Liver (tissue), 9 donors: Measurements from ENCODE around the gene CAMK1G. TPM values are rescaled to one million over a fixed set of nuclear protein-coding genes. Genes with fewer than 3 reads are reported as not detected.

Source experiments
- DNase-seq: peaks from one replicate; pipeline ENCODE4 v3.0.0-alpha.2; 2017; ENCODE audit warnings: low spot score
- H3K27ac ChIP-seq, 2 donors: one replicate each; pipeline ENCODE4 v1.7.0; 2013; ENCODE audit warnings: inconsistent platforms in 2 of 2, low read length in 2 of 2, control low read depth in 1 of 2, low read depth in 1 of 2, mild to moderate bottlenecking in 1 of 2
- H3K27me3 ChIP-seq, 4 donors: one replicate each; pipeline versions ENCODE4 v1.6.1 to v1.7.0; 2013; ENCODE audit warnings: low read length in 3 of 4, inconsistent platforms in 1 of 4, mild to moderate bottlenecking in 1 of 4, moderate library complexity in 1 of 4; ENCODE audit not compliant: control insufficient read depth in 4 of 4, insufficient read depth in 4 of 4
- H3K36me3 ChIP-seq, 4 donors: one replicate each; pipeline versions ENCODE4 v1.6.1 to v1.7.0; 2013; ENCODE audit warnings: low read length in 3 of 4, mild to moderate bottlenecking in 3 of 4, low read depth in 1 of 4, moderate library complexity in 1 of 4; ENCODE audit not compliant: control insufficient read depth in 4 of 4, insufficient read depth in 3 of 4
- H3K4me1 ChIP-seq, 4 donors: one replicate each; pipeline versions ENCODE4 v1.6.1 to v1.7.0; 2013; ENCODE audit warnings: low read length in 3 of 4, mild to moderate bottlenecking in 3 of 4, moderate library complexity in 1 of 4; ENCODE audit not compliant: control insufficient read depth in 4 of 4, insufficient read depth in 4 of 4
- H3K4me3 ChIP-seq, 3 donors: one replicate each; pipeline versions ENCODE4 v1.6.1 to v1.7.0; 2013; ENCODE audit warnings: low read length in 3 of 3, control low read depth in 1 of 3, low read depth in 1 of 3, mild to moderate bottlenecking in 1 of 3
- H3K9ac ChIP-seq, 2 donors: one replicate each; pipeline ENCODE4 v1.7.0; 2013; ENCODE audit warnings: low read length in 2 of 2, mild to moderate bottlenecking in 2 of 2, moderate library complexity in 2 of 2, control low read depth in 1 of 2, low read depth in 1 of 2
- H3K9me3 ChIP-seq, 4 donors: one replicate each; pipeline versions ENCODE4 v1.6.1 to v1.7.0; 2013; ENCODE audit warnings: low read length in 3 of 4; ENCODE audit not compliant: control insufficient read depth in 4 of 4
- ATF3 ChIP-seq: IDR thresholded peaks from 2 replicates; pipeline ENCODE4 v1.6.1; 2016; ENCODE audit warnings: antibody characterized with exemption
- CTCF ChIP-seq: fragments of 150-350 bp; IDR thresholded peaks from 2 replicates; pipeline ENCODE4 v1.5.1; 2017; ENCODE audit warnings: improper control_type of control experiment, low read depth, low read length; ENCODE audit not compliant: missing input control
- EGR1 ChIP-seq, 2 donors: IDR thresholded peaks; 2 replicates each; pipeline ENCODE4 v1.6.1; 2016 to 2018; ENCODE audit warnings: antibody characterized with exemption in 2 of 2, low read depth in 2 of 2
- FOXA1 ChIP-seq: IDR thresholded peaks from 2 replicates; pipeline ENCODE4 v1.6.1; 2016; ENCODE audit warnings: antibody characterized with exemption
- FOXA2 ChIP-seq: IDR thresholded peaks from 2 replicates; pipeline ENCODE4 v1.6.1; 2016; ENCODE audit warnings: antibody characterized with exemption
- GABPA ChIP-seq, 2 donors: IDR thresholded peaks in 1 of 2; conservative IDR thresholded peaks in 1 of 2; 2 replicates each; pipeline ENCODE4 v1.6.1; 2016; ENCODE audit warnings: antibody characterized with exemption in 2 of 2, mild to moderate bottlenecking in 1 of 2, moderate library complexity in 1 of 2
- HNF4A ChIP-seq, 2 donors: conservative IDR thresholded peaks; 2 replicates each; pipeline ENCODE4 v1.6.1; 2016; ENCODE audit warnings: antibody characterized with exemption in 2 of 2, mild to moderate bottlenecking in 2 of 2
- HNF4G ChIP-seq: IDR thresholded peaks from 2 replicates; pipeline ENCODE4 v1.6.1; 2016; ENCODE audit warnings: antibody characterized with exemption
- JUND ChIP-seq, 2 donors: IDR thresholded peaks; 2 replicates each; pipeline ENCODE4 v1.6.1; 2016; ENCODE audit warnings: antibody characterized with exemption in 2 of 2
- MAX ChIP-seq: IDR thresholded peaks from 2 replicates; pipeline ENCODE4 v1.6.1; 2016; ENCODE audit warnings: antibody characterized with exemption
- NR2F2 ChIP-seq: IDR thresholded peaks from 2 replicates; pipeline ENCODE4 v1.6.1; 2016; ENCODE audit warnings: antibody characterized with exemption
- RAD21 ChIP-seq, 2 donors: IDR thresholded peaks; 2 replicates each; pipeline ENCODE4 v1.6.1; 2016; ENCODE audit warnings: antibody characterized with exemption in 2 of 2, mild to moderate bottlenecking in 2 of 2
- REST ChIP-seq: IDR thresholded peaks from 2 replicates; pipeline ENCODE4 v1.6.1; 2016; ENCODE audit warnings: antibody characterized with exemption, mild to moderate bottlenecking
- RXRA ChIP-seq, 2 donors: IDR thresholded peaks; 2 replicates each; pipeline ENCODE4 v1.6.1; 2017 to 2018; ENCODE audit warnings: antibody characterized with exemption in 2 of 2, mild to moderate bottlenecking in 1 of 2
- SP1 ChIP-seq: IDR thresholded peaks from 2 replicates; pipeline ENCODE4 v1.6.1; 2018; ENCODE audit warnings: antibody characterized with exemption, mild to moderate bottlenecking
- TAF1 ChIP-seq: conservative IDR thresholded peaks from 2 replicates; pipeline ENCODE4 v1.6.1; 2016; ENCODE audit warnings: antibody characterized with exemption, mild to moderate bottlenecking
- YY1 ChIP-seq: IDR thresholded peaks from 2 replicates; pipeline ENCODE4 v1.6.1; 2016; ENCODE audit warnings: antibody characterized with exemption, mild to moderate bottlenecking
- ZBTB33 ChIP-seq: IDR thresholded peaks from 2 replicates; pipeline ENCODE4 v1.6.1; 2016; ENCODE audit warnings: antibody characterized with exemption
- WGBS: extraction: QIAGEN DNeasy Blood & Tissue Kit; methylation state at CpG from one replicate; pipeline ENCODE4 v1.1.7; 2013; 5-methylcytosine and 5-hydroxymethylcytosine counted together
- polyA plus RNA-seq, 2 donors: library from polyadenylated mRNA; stranded (reverse) in 1 of 2; unstranded in 1 of 2; fragments of 200-250 nt in 1 of 2; fragments of >200 nt in 1 of 2; fragmentation: Nextera tagmentation in 1 of 2; extraction: Ambion mirVana in 1 of 2; gene quantifications; one replicate each; pipeline versions ENCODE4 v1.2.1 to v1.2.3, GENCODE V29; 2013 to 2015
- total RNA-seq, 2 donors: library from RNA; depleted of rRNA; stranded (reverse); fragments of >200 nt; gene quantifications; one replicate each; pipeline ENCODE4 v1.2.3, GENCODE V29; 2014
- donor health status: healthy.
- donor health status: healthy.
- donor health status: healthy.
- donor health status: healthy.
- donor health status: healthy.

The CAMK1G gene
- total and polyA plus RNA-seq, 4 donors = 0.03 to 0.25 (median 0.14) TPM; not detected in 1

GRCh38 chr1:209547626-209548025, 35.9 kb upstream of the CAMK1G start:
- no peak overlapping the region for H3K27ac ChIP-seq
- no peak for TF ChIP-seq MAX
- TF ChIP-seq EGR1 (IDR thresholded peaks at IDR 0.05; ENCODE audit: low read depth in 2 of 2) = no peak
- no peak for TF ChIP-seq ZBTB33
- TF ChIP-seq CTCF = no peak
- TF ChIP-seq FOXA2 = no peak
- TF ChIP-seq NR2F2 = no peak
- TF ChIP-seq RXRA (IDR thresholded peaks at IDR 0.05) = no peak
- TF ChIP-seq JUND (IDR thresholded peaks at IDR 0.05) = no peak
- TF ChIP-seq SP1 = no peak
- no peak for TF ChIP-seq HNF4G
- TF ChIP-seq GABPA (IDR thresholded peaks at IDR 0.05 in 1 of 2, conservative IDR thresholded peaks at IDR 0.05 in 1 of 2) = no peak
- no peak for TF ChIP-seq YY1
- TF ChIP-seq RAD21 (IDR thresholded peaks at IDR 0.05) = no peak
- TF ChIP-seq TAF1 = no peak
- TF ChIP-seq HNF4A (conservative IDR thresholded peaks at IDR 0.05) = no peak
- no peak for TF ChIP-seq ATF3
- no peak for TF ChIP-seq REST
- no peak for TF ChIP-seq FOXA1
- DNase-seq = no peak
- H3K4me1 ChIP-seq = peaks cover 0 to 4% (median 0%) of the 10 kb centered on the region in 4 donors
- no peaks in the 10 kb centered on the region for H3K27me3 ChIP-seq
- 82% methylated on average over 3 of the region's 3 CpGs for WGBS
- H3K36me3 ChIP-seq = no peaks in the 10 kb centered on the region
- no peaks in the 10 kb centered on the region for H3K9me3 ChIP-seq
- H3K4me3 ChIP-seq = no peak overlapping the region
- no peak overlapping the region for H3K9ac ChIP-seq
